Ovary (tissue), 3 donors: Measurements from ENCODE around the gene OR1D5.

Source experiments
- CTCF ChIP-seq, 3 donors: fragments of 450-650 bp in 2 of 3; fragments of 200-600 bp in 1 of 3; IDR thresholded peaks; one replicate each; pipeline versions ENCODE4 v1.5.1 to v1.8.0; 2016 to 2022; ENCODE audit warnings: antibody characterized with exemption in 3 of 3, mild to moderate bottlenecking in 1 of 3
- EP300 ChIP-seq: sonication (generic); formaldehyde crosslinking; IDR thresholded peaks from one replicate; pipeline ENCODE4 v1.6.1; 2017; ENCODE audit warnings: antibody characterized with exemption
- POLR2A ChIP-seq: fragments of 450-650 bp; IDR thresholded peaks from one replicate; pipeline ENCODE4 v1.6.1; 2017; ENCODE audit warnings: antibody characterized with exemption, mild to moderate bottlenecking, moderate library complexity
- donor health status: DM: no; HTN: no; CAD: no.

- TF ChIP-seq POLR2A (no peak), CTCF (IDR thresholded peaks at IDR 0.05) (peak; percentile 46 to 65 (median 59)), EP300 (no peak)
Measured at GRCh38 chr17:3012926-3013581, 50.4 kb downstream of the OR1D5 start.
